KBM-7 (cell line): ENCODE measurements around the gene OR6C75.
"Not testable (repeated sequence)": the region's sequence is repeated elsewhere in the genome, so short reads cannot be mapped to it uniquely, and the experiment has no call there.

Experiments
- DNase-seq: peaks from one replicate; pipeline ENCODE4 v3.0.0-alpha.2; 2015
- in situ Hi-C: fragments of 300-500 bp; cut with MboI; formaldehyde crosslinking; loops from 2 replicates; pipeline ENCODE4 v1.14.3; 2020; ENCODE audit warnings: low sequenced_read_pairs, low pct_unique_long_range_greater_than_20kb, mixed read lengths

Gene OR6C75

GRCh38 chr12:55362675-55363074 is at the start of gene OR6C75:
Gene OR6C75, plus strand, starts transcription at chr12:55362975. Its CDS starts 2,136 bp downstream, at chr12:55365111.
- DNase-seq, result no peak
- in situ Hi-C loops, result no loop called here

GRCh38 chr12:55314043-55314442 is 48.7 kb upstream of the OR6C75 start, which contains the start of gene OR6C1:
Gene OR6C1, plus strand, starts transcription at chr12:55314343. Its CDS starts 6,257 bp downstream, at chr12:55320600.
- in situ Hi-C loops, result no loop called here

DNA sequence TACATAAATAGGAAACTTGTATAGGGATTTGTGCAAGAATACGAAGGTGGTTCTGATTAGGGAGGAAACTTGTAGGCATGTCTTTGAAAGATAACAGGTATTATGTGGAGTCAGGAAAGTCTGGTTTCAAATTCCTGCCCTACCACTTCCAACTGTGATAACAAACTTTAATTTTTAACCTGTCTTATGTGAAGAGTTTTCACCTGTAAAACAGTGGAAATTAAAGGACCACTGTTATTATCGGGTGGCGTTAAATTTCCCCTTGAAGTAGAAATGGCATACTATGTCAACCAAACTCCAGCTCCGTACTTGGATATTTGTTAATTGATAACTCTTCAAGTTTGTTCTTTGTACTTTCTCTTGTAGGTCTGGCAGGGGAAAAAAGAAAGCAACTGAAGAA is 42.6 kb upstream of the OR6C75 start:
- DNase-seq, result no peak
- in situ Hi-C loops, result no loop called here

More at GRCh38 chr12:55314043-55314442, 48.7 kb upstream of the OR6C75 start, which contains the start of gene OR6C1:
- no peak for DNase-seq

DNA sequence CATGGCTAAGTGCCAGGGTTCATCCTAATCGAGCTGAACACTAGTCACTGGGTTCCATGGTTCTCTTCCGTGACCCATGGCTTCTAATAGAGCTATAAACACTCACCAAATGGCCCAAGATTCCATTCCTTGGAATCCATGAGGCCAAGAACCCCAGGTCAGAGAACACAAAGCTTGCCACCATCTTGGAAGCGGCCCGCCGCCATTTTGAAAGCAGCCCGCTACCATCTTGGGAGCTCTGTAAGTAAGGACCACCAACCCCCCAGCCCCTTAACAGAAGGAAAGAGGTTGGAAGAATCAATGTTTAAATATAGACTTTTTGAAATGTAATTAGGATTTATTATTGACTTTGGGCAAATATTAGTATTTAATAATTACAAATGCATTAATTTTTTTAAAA is 37.0 kb upstream of the OR6C75 start:
- in situ Hi-C loops, DNase-seq: not testable (repeated sequence)

DNA sequence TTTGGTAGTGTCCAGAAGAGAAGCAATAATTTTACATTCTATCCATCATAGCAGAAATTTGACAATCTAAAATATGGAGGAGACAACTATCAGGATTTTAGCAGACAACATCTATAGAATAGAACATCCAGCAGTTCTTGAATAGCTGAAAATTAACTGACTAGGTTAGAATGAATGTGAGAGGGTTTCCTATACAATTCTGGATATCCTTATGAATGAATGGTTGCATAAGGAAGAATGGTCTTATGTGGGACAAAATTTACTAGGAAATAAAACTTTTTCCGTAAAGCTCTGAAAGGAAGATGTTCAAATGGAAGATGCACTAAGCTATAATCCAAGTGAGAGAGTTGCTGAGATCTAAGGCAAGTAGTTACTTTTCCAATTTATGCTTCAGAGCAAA is 32.3 kb upstream of the OR6C75 start, which contains the start of gene OR6C3:
Gene OR6C3 (plus strand): TSS at position 301 of the 400 bp plus-strand sequence. CDS start 955 bp downstream, outside the sequence.
- in situ Hi-C loops, result no loop called here
- no peak for DNase-seq

DNA sequence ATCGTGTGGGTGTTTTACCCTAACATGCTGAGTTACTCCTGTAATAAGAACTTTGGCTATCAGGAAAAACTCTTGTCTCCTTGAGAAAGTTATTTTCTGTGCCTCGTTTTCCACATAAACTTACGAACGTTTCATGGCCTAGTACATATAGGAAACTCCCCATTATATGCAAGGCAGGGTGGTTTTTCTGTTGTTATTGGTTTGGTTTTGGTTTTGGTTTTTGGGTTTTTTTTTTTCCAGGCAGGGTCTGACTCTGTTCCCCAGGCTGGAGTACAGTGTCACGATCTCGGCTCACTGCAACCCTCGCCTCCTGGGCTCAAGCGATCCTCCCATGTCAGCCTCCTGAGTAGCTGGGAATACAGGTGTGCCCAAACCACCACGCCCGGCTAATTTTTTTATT is 26.8 kb upstream of the OR6C75 start:
- in situ Hi-C loops, result no loop called here
- DNase-seq, result no peak

GRCh38 chr12:55355338-55355737 is 7.4 kb upstream of the OR6C75 start:
- DNase-seq, in situ Hi-C loops: not testable (repeated sequence)

DNA sequence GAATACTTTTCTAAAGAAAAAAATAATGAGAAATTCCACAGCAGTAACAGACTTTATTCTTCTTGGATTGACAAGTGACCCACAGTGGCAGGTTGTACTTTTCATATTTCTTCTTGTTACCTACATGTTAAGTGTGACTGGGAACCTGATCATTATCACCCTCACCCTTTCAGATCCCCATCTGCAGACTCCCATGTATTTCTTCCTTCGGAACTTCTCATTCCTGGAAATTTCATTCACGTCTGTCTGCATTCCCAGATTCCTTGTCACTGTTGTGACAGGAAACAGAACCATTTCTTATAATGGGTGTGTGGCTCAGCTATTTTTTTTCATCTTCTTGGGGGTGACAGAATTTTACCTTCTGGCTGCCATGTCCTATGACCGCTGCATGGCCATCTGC is 2.3 kb downstream of the OR6C75 start:
- no peak for DNase-seq
- in situ Hi-C loops, result no loop called here

DNA sequence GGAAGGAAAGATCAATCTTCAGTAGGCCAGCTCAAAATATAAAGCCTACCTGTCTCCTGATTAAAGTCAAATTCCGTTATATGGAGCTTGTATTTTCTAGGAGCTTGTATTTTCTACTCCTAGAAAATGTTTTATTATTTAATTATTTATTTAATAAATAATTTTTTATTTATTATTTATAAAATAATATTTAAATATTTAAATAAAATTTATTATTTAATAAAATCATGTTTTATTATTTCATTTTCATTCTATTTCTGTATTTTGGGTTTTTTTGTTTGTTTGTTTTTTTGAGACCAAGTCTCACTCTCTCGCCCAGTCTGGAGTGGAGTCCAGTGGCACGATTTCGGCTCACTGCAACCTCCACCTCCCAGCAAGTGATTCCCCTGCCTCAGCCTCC is 9.7 kb downstream of the OR6C75 start:
- DNase-seq, result no peak
- in situ Hi-C loops, result no loop called here

- DNase-seq, result peak; percentile 29
- in situ Hi-C loops, result no loop called here
These were observed 23.1 kb downstream of the OR6C75 start for GRCh38 chr12:55385891-55386290.

GRCh38 chr12:55392032-55392795 is 29.4 kb downstream of the OR6C75 start:
- DNase-seq, result no peak
- in situ Hi-C loops, result no loop called here

GRCh38 chr12:55396326-55396725 is 33.6 kb downstream of the OR6C75 start:
- in situ Hi-C loops, result no loop called here
- no peak for DNase-seq

GRCh38 chr12:55400229-55400628 is 37.5 kb downstream of the OR6C75 start, which contains the start of gene OR6C65:
Gene OR6C65, plus strand, starts transcription at chr12:55400529. Its CDS starts 0 bp downstream, at chr12:55400529.
- DNase-seq, result no peak
- in situ Hi-C loops, result no loop called here

GRCh38 chr12:55407866-55408265 is 45.1 kb downstream of the OR6C75 start:
- no peak for DNase-seq
- in situ Hi-C loops, result no loop called here

DNA sequence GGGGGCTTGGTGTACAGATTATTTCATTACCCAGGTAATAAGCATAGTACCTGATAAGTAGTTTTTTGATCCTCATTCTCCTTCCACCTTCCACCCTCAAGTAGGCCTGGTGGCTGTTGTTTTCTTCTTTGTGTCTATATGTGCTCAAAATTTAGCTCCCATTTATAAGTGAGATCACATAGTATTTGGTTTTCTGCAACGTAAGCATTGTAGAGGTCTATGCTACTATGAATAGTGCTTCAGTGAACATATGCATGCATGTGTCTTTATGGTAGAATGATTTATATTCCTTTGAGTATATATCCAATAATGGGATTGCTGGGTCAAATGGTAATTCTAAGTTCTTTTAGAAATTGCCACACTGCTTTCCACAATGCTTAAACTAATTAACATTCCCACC is 46.4 kb downstream of the OR6C75 start:
- DNase-seq, in situ Hi-C loops: not testable (repeated sequence)

- in situ Hi-C loops, DNase-seq: not testable (repeated sequence)
These were observed 49.4 kb downstream of the OR6C75 start for GRCh38 chr12:55412138-55412537.

DNA sequence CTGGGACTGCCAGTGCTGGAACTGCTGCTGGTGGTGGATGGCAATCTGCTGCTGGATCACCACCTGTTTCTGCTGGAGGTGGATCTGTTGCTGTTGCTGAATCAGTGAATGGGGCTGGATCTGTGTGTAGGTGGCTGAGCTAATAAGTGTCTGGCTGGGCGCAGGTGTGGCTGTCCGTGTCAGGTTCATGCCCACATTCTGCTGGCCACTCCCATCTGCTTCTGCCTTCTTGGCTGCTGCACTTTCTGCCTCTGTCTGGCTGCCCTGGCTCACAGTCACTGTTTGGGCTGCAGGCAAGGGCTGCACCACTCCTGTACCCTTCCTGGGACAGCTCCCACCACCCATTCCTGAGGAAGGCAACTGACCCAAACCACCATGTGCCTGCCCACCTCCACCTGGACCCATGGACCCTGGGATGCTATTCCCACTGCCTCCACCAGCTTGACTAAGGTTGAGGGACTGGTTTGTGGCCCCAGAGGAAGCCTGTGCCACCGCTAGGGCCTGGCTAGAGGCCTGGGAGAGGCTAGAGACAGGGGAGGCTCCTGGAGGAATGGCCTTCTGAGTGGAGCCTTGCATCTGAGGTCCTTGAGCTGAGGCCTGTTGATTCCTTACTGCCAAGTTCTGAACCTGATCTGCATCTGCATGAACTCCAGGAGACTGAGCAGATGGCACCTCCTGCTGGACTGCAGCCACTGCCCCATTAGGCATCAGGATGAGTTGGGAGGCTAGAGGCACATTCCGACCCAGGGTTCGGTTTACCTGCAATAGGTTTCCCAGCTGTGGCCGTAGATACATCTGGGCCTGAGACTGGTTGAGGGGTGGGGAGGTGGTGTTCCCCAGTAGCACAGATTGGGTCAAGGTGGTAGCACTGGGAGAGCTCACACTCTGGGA is 51.0 kb downstream of the OR6C75 start:
- in situ Hi-C loops, DNase-seq: not testable (repeated sequence)

- DNase-seq, in situ Hi-C loops: not testable (repeated sequence)
These were observed 51.6 kb downstream of the OR6C75 start for GRCh38 chr12:55414396-55414823.

- DNase-seq, in situ Hi-C loops: not testable (repeated sequence)
These were observed 52.1 kb downstream of the OR6C75 start for GRCh38 chr12:55414889-55415288.

GRCh38 chr12:55416961-55417360 is 54.2 kb downstream of the OR6C75 start:
- in situ Hi-C loops, result no loop called here

More at GRCh38 chr12:55416961-55417360, 54.2 kb downstream of the OR6C75 start:
- DNase-seq, result no peak
